Lower lobe of right lung (tissue), 2 donors: ENCODE data around the gene MACROH2A1. TPM values are rescaled to one million over a fixed set of nuclear protein-coding genes. Genes with fewer than 3 reads are reported as not detected.

Experiments
- ATAC-seq, 2 donors: fragments of 200-7000 bp; cut with Tn5 transposase; one replicate each; pipeline ENCODE4 v1.9.1; 2020 to 2022; ENCODE audit warnings: mild to moderate bottlenecking in 2 of 2, moderate library complexity in 2 of 2
- DNase-seq: peaks from one replicate; pipeline ENCODE4 v3.0.0-alpha.2; 2020
- H3K27ac ChIP-seq: fragments of 200-600 bp; one replicate; pipeline ENCODE4 v1.8.0; 2022
- H3K27me3 ChIP-seq: fragments of 200-600 bp; one replicate; pipeline ENCODE4 v1.8.0; 2022; ENCODE audit warnings: low read depth
- H3K36me3 ChIP-seq: fragments of 200-600 bp; one replicate; pipeline ENCODE4 v1.8.0; 2022; ENCODE audit warnings: mild to moderate bottlenecking
- H3K4me1 ChIP-seq: fragments of 200-600 bp; one replicate; pipeline ENCODE4 v1.8.0; 2022
- H3K4me3 ChIP-seq: fragments of 200-600 bp; one replicate; pipeline ENCODE4 v1.8.0; 2022; ENCODE audit warnings: mild to moderate bottlenecking
- H3K9me3 ChIP-seq: fragments of 200-600 bp; one replicate; pipeline ENCODE4 v1.8.0; 2022
- intact Hi-C: fragments of 100-400 bp; cut with DNase I; formaldehyde crosslinking; loops from one replicate; pipeline ENCODE4 v1.11.0; 2022
- total RNA-seq: library from RNA; stranded (reverse); fragmentation: NEBNext Ultra II Directional; extraction: Animal tissue kit (Norgen Biotek cat#: 25700); gene quantifications from one replicate; pipeline ENCODE4 v1.2.1, GENCODE V29; 2021
- TF ChIP-seq, protein P1 (sequence below): fragments of 200-600 bp; IDR thresholded peaks from one replicate; pipeline ENCODE4 v1.8.0; 2022; ENCODE audit warnings: antibody characterized with exemption, mild to moderate bottlenecking
- donor health status: DM: no; HTN: yes; CAD: no; lungs with severe emphysema.

MACROH2A1 gene
- total RNA-seq, 1 donor from 2014 or later = 258 TPM

DNA sequence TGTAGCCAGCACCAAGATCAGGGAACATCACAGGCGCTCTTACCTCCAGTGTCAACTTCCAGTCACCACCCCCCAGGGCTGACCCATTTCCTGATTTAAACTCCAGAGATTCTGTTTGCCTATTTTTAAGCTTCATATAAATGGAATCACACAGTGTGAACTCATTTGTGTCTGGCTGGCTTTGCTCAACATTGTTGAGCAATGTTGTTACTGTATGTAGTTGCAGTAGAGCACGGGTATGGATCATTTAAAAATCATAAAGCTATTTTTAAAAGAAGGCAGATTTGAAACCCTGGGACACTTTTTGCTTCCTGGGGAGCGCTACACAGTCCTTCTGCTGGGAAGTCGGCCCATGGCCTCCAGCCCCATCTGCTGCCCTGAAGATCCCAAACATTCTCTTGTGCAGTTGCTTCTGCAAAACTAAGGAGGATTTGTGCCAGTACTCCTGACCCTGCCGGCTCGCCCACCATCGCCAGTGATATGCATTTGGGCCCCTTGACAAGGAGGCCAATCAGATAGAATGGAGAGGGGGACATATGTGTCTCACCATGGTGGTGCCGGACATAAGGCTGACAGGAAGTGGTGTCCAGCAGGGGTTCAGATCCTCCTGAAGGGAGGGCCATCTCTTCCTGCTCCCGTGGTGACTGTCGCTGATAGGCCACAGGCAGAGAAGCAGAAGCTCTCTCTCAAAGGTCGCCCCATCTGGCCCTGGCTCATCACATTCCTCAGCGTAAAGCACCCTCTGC lies 34.8 kb upstream of the MACROH2A1 start:
- Histone ChIP-seq H3K4me3 (no peak overlapping the region), H3K36me3 (no peaks in the 10 kb centered on the region)
- ATAC-seq = peak; percentile 50 to 65

DNA sequence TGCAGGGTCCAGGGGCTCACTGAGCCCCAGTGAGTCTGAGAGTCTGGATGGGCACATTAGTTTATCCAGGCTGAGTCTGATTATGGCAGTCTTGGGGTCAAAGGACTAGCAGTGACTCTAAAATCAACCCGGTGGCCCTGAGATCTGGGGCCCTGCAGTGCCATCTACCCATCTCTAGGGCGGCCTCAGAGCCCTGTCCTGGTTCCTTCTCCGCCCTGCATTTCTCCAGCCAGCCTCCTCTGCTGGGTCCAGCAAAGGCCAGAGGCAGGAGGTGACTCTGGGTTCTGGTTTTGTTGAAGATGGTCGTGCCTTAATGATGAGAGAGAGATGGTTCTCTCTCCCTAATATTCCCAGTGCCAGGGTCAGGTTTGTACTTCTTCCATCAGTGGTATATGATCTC lies 33.1 kb upstream of the MACROH2A1 start:
- Histone ChIP-seq H3K27me3 (peaks cover 17% of the 10 kb centered on the region), H3K4me3 (no peak overlapping the region), H3K27ac (no peak overlapping the region), H3K36me3 (no peaks in the 10 kb centered on the region), H3K9me3 (peaks cover 5% of the 10 kb centered on the region), H3K4me1 (peaks cover 19% of the 10 kb centered on the region)
- intact Hi-C loops = no loop called here
- TF ChIP-seq, protein P1, sequence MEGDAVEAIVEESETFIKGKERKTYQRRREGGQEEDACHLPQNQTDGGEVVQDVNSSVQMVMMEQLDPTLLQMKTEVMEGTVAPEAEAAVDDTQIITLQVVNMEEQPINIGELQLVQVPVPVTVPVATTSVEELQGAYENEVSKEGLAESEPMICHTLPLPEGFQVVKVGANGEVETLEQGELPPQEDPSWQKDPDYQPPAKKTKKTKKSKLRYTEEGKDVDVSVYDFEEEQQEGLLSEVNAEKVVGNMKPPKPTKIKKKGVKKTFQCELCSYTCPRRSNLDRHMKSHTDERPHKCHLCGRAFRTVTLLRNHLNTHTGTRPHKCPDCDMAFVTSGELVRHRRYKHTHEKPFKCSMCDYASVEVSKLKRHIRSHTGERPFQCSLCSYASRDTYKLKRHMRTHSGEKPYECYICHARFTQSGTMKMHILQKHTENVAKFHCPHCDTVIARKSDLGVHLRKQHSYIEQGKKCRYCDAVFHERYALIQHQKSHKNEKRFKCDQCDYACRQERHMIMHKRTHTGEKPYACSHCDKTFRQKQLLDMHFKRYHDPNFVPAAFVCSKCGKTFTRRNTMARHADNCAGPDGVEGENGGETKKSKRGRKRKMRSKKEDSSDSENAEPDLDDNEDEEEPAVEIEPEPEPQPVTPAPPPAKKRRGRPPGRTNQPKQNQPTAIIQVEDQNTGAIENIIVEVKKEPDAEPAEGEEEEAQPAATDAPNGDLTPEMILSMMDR = no peak
- DNase-seq (no peak), ATAC-seq (no peak)

More for the DNA sequence above, 34.8 kb upstream of the MACROH2A1 start:
- TF ChIP-seq, protein P1 = no peak
- Histone ChIP-seq H3K27me3 (peaks cover 17% of the 10 kb centered on the region), H3K9me3 (no peaks in the 10 kb centered on the region), H3K4me1 (peaks cover 27% of the 10 kb centered on the region), H3K27ac (peak overlapping the region; percentile 55)
- intact Hi-C loops = no loop called here
- no peak for DNase-seq

DNA sequence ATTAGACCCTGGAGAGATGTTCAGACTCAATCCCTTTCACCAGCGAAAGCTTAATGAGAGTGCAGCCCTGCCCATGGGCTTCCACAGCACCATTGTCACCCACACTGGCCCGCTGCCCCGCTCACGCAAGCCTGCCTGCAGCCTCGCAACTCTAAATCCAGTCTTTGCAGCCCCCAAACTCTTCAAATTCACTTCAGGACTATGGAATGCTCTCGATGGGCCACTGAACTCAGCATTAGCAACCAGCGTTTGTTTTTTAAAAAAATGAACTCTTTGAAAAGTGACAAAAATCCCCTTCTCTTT lies 31.1 kb upstream of the MACROH2A1 start:
- DNase-seq = no peak
- Histone ChIP-seq H3K27ac (no peak overlapping the region), H3K9me3 (peaks cover 5% of the 10 kb centered on the region), H3K4me3 (no peak overlapping the region), H3K27me3 (peaks cover 12% of the 10 kb centered on the region), H3K4me1 (peaks cover 9% of the 10 kb centered on the region), H3K36me3 (no peaks in the 10 kb centered on the region)
- intact Hi-C loops = no loop called here
- ATAC-seq = no peak
- TF ChIP-seq, protein P1 = no peak

DNA sequence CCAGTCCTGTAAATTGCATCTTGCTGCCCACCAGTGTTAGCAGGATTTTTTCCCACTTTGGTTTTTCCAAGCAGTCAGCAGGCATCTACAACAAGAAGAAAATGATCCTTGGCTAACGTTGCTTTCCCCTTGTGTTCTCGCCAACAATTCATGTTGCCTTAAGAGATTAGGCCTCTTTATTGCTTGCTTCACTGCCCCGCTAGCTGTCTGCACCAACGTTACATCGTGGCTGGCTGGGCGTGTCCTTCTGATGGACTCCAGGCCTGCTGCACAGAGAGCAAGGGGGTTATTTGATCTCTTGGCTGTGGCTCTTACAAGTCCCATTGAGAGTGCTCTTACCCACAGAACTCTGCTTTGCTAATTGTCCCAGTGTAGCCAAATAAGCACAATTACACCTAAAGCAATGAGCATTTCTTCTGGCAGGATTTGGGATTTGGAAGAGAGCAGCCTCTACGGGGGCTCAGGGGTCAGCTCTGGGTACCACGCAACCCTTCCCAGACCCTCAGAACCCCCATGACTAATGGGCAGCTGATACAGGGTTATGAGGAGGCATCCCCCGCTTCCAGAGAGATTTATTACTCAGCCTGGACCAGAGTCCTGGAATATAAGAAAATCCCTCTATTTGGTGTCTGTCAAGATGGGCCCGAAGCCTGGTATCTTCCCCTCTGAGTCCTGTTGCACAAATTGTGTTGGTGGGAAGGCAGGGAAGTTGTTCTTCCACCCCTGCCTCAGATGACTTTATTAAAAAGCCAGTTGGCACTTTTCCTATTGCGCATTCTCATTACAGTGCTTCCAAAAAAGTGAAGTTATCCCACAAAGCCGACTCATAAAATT lies 30.5 kb upstream of the MACROH2A1 start:
- DNase-seq (no peak), ATAC-seq (no peak)
- H3K27ac ChIP-seq = no peak overlapping the region
- TF ChIP-seq, protein P1 = no peak
- no peaks in the 10 kb centered on the region for H3K36me3 ChIP-seq
- H3K4me1 ChIP-seq = peaks cover 4% of the 10 kb centered on the region
- intact Hi-C loops = no loop called here
- peaks cover 5% of the 10 kb centered on the region for H3K9me3 ChIP-seq
- H3K4me3 ChIP-seq = no peak overlapping the region
- H3K27me3 ChIP-seq = peaks cover 8% of the 10 kb centered on the region

DNA sequence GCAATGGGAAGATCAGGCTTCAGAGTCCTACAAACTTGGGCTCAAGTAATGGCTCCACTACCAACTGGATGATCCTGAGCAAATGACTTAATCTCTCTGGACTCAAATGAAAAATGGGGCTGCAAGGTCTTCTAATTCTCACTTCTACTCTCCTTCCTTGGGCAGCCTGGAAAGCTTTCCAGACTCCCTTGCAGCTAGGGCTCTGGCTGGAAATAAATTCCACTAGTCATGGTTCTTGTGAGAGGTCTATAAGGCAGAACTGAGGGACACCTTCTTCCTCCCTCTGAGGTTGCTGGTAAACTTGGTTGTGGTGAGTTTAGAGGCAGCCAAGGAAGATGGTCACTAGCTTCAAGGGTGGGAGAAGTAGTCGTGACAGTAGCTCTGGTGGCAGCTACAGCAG lies 29.6 kb upstream of the MACROH2A1 start:
- no peaks in the 10 kb centered on the region for H3K27me3 ChIP-seq
- no peaks in the 10 kb centered on the region for H3K4me1 ChIP-seq
- peaks cover 5% of the 10 kb centered on the region for H3K9me3 ChIP-seq
- no peaks in the 10 kb centered on the region for H3K36me3 ChIP-seq
- DNase-seq = no peak
- H3K4me3 ChIP-seq = no peak overlapping the region
- intact Hi-C loops = no loop called here
- H3K27ac ChIP-seq = no peak overlapping the region
- TF ChIP-seq, protein P1 = no peak
- no peak for ATAC-seq
